Left ventricle myocardium superior (tissue), 1 donor: ENCODE results near the gene TDRD15. TPM values are rescaled to one million over a fixed set of nuclear protein-coding genes. Genes with fewer than 3 reads are reported as not detected.
"Not testable (repeated sequence)": the region's sequence is repeated elsewhere in the genome, so short reads cannot be mapped to it uniquely, and the experiment has no call there.

ENCODE experiments used
- ATAC-seq: fragments of 200-7000 bp; cut with Tn5 transposase; one replicate; pipeline ENCODE4 v1.9.1; 2020; ENCODE audit warnings: mild to moderate bottlenecking, moderate library complexity
- DNase-seq: peaks from one replicate; pipeline ENCODE4 v3.0.0-alpha.2; 2020
- intact Hi-C: fragments of 100-400 bp; cut with micrococcal nuclease; formaldehyde crosslinking; loops from one replicate; pipeline ENCODE4 v1.11.0; 2022
- long read RNA-seq: library from polyadenylated mRNA; unstranded; transcript quantifications from one replicate; pipeline ENCODE4 v2.0.0, GENCODE V29; 2021
- total RNA-seq: library from RNA; stranded (reverse); fragmentation: NEBNext Ultra II Directional; extraction: Animal tissue kit (Norgen Biotek cat#: 25700); gene quantifications from one replicate; pipeline ENCODE4 v1.2.1, GENCODE V29; 2021
- donor health status: DM: no; HTN: yes; CAD: no; lungs with severe emphysema.

Gene TDRD15
- not detected for total RNA-seq
- long read RNA-seq, result 0 reads

DNA sequence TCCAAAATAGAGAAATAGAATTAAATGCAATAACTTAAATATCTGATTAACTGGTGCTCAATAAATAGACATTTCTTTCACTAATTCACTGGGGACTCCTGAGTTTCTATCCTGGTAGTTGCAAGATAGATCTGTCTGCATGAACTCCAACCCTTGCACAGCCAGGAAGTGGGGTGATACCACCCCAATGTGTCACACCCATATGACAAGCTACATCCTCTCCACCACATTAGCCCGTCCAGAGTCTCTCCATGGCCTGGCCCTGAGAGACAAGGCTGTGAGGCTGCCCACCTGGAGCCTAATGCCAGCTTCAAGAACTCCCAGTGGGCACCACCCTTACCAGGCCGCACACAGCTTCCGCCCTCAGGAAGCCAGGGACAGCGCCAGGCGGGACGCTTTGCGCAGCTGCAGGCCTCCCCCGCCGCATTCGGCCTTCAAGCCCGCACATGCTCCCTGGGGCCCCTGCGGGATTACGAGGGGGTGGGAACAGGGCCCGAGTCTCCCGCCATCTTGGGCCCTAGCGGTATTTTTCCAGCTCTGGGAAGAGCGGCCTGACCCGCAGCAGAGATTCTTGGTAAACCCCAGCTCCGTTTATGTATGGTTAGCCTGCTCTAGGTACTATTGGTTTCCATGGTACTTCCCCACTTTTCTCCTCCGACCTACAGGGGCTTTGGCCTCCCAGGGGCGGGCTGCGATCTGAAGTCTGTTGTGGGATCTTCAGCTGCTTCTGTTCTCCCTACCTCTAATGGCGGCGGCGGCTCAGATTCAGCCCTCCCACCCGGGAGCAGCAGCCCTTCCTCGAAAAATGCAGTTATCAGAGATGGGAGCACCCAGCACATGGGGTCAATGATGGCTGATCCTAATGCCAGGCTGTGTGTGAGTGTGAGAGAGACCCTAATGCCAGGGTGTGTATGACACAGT lies at the start of gene TDRD15:
Gene TDRD15, plus strand, starts transcription at position 496 of the 921 bp plus-strand sequence. CDS start 13,500 bp downstream, outside the sequence.
- DNase-seq (no peak), ATAC-seq (no peak)
- intact Hi-C loops, result loop anchor here (10.0 kb wide), 1 partner anchor 459 kb away; the partner anchor contains the start of gene GDF7

DNA sequence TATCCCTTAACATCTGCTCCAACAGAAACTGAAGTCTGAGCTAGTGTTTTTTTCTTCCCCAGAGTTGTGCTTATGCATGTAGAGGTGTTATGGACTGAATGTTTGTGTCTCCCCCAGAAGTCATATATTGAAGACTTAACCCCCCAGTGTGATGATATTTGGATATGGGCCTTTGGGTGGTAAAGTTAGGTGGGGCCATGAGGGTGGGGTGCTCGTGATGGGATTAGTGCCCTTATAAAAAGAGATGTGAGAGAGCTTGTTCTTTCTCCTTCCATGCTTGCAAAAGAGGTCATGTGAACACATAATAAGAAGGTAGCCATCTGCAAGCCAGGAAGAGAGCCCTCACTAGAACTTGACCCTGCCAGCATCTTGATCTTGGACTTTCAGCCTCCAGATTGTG lies 45.5 kb upstream of the TDRD15 start:
- ATAC-seq (no peak), DNase-seq (no peak)
- intact Hi-C loops, result no loop called here

DNA sequence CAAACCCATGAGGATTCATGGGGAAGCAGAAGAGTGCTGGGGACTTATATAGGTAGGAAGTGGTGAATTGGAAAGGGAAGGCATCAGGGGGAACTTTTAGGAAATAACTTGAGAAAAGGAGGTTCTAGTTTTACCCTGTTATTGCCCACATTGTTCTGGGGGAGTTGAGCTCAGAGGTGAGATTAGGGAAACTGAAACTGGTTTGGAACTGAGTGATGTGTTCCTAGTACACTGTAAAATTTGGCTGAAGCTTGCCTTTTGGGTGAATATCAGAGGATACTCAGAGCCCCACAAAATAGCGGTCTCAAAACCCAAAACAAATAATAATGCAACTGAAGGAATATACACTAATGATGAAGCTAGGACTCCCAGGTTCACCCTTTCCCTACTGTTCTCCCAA lies 40.3 kb upstream of the TDRD15 start:
- ATAC-seq (no peak), DNase-seq (no peak)
- intact Hi-C loops, result no loop called here

DNA sequence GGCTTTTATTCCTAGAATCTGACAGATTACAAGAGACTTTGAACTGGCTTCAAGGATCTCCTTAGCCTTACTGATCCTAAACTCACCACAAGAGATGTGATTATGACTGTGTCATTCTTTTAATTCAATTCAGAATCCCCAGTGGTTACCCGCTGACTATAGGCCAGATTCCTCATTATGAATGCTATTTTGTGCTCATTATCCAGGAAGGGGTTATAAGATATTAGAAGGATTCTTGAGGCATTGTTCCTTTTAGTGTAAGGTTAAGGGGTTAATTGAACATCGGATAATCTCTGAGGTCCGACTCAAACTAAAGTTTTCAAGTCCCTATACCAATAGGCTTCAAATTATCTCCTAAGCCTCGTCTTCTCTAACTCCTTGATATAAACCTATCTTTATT lies 39.4 kb upstream of the TDRD15 start:
- no peak for DNase-seq
- intact Hi-C loops, result no loop called here
- ATAC-seq, result no peak

DNA sequence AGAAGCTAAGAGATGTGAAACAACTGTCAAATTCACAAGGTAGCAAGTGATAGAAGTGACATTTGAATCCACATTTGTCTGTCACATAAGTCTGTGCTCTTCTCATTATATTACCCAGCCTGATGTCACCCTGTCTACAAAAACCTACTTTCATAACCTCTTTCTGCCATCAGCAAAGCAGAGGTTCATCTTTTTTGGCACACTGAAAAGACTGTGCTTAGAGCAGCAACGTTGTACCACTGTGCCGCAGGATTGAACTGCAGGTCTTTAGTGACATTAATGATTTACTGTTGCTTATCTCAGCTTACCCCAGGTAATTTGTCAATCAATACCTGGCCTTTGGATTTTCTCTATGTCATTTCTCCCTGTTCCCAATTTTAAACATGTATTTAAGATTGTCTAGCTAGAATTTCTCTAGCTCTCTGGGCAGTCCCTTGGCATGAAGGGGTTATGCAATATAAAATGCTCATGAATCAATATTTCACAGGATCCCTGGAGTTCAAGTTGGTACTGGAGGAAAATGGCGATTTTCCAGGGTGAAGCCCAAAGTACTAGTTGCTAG lies 31.4 kb upstream of the TDRD15 start:
- intact Hi-C loops, result no loop called here
- ATAC-seq (no peak), DNase-seq (no peak)

DNA sequence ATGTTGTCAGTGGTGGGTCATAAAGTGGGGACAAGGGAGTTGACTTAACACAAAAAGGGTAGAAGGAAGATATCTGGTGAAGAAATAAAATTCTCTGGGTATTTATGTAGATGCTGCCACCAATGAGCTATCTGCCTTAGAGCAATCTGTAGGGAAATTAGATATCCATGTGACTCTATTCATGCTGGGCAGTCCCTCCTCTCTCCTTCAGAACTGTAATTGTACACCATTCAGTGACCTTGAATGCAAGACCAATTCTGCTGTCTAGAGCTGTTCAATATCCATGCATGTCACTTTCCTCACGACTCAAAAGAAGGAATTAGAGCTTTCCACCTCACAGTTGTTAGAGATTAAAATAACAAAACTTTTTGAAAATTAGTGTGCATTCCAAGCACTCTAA lies 28.6 kb upstream of the TDRD15 start:
- intact Hi-C loops, result no loop called here
- ATAC-seq (no peak), DNase-seq (no peak)

DNA sequence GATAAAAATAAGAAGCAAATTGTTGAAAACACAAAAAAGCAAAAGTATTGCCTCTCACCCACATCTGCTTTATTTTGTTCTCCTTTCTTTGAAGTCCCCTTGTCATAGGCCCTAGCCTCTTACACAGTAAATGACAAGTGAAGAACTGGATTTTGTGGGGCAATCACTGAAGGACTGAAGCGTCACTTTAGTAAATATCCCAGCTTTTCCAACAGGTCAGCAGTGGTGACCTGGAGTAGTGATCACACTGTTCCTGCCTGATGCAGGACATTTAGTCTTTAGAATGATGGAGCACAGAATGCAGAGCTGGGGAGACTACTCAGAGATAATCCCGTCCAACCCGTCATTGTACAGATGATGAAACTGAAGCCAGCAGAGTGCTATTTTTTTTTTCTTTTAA lies 28.1 kb upstream of the TDRD15 start:
- DNase-seq (no peak), ATAC-seq (no peak)
- intact Hi-C loops, result no loop called here

DNA sequence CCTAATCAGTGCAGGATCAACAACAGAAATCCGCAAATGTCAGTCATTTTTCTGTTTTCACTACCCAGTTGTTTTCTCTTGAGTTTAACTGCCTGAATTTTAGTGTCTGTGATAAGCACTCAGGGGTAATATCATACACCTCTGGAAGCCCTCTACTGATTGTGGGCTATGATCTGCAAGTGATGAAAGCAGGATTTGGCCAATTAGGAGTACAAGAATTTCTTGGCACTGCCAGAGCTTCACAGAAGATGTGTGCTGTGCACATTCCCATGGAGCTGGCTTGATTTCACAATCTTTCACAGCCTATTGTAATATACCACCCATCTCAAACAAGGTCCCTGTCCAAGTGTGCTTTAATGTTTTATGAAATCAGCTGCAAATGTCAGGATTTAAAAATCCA lies 27.3 kb upstream of the TDRD15 start:
- no peak for DNase-seq
- intact Hi-C loops, result no loop called here
- no peak for ATAC-seq

DNA sequence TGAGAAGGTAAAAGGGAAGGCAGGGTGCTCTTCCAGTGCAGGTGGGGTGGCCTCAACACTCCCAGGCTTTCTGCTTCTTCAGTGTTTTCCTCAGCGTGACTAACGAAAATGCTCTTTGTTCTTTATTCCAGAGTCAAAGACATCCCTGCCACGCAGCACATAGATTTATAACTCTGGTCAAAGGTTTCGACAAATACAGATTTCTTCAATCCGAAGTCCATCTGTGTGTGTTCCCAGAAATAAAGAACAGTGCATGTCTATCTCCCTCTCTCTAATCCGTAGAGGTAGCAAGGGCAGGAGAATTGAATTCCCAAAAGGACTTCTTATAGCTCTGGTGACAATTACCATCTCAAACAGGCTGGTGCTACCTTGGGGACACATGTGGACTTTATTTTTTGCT lies 26.4 kb upstream of the TDRD15 start:
- intact Hi-C loops, result no loop called here
- DNase-seq (no peak), ATAC-seq (no peak)

DNA sequence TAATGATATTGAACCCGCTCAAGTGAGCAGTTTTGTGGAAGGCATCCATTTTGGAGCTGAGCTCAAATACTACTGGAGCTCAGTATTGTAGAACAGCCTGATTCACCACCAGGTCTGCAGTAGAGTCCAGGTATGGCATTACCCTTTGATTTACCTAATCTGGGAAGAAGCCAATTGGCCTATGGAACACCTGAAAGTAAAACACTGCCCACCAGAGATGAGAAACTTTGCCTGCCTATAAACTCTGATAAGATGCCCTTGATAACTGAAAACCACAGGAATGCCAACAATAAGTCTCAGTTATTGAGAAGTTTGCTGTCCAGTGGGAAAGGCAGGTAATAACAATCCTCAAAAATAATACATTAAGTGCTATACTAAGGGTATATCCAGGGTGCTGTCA lies 25.5 kb upstream of the TDRD15 start:
- intact Hi-C loops, result no loop called here
- no peak for DNase-seq
- ATAC-seq, result no peak

DNA sequence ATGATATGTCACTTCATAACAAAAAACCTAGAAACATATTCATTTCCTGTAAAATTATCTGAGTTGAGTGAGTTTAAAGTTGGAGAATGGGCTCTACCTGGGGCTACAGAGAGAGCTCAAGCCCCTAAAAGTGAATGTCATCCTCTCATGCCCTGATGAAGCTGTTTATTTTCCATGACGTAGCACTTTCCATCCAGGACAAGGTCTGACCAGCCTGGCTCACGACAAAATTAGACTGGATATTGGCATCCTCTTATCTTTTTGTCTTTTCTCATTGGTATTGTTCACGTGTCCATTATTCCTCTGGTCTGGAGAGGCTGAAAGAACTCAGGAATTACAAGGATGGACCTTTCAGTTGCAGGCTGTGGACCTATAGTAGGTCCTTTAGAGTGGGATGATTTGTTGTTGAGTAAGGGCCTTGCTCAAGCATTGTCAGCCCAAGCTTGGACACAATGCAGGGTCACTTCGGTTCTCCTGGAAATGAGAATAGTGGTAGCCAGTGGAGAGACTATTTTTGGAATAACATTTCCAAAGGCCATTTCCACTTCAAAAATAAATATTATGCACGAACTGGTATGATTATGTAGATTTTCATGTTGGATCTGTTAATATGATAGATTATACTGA lies 24.4 kb upstream of the TDRD15 start:
- DNase-seq (no peak), ATAC-seq (peak; percentile 63)
- intact Hi-C loops, result no loop called here

DNA sequence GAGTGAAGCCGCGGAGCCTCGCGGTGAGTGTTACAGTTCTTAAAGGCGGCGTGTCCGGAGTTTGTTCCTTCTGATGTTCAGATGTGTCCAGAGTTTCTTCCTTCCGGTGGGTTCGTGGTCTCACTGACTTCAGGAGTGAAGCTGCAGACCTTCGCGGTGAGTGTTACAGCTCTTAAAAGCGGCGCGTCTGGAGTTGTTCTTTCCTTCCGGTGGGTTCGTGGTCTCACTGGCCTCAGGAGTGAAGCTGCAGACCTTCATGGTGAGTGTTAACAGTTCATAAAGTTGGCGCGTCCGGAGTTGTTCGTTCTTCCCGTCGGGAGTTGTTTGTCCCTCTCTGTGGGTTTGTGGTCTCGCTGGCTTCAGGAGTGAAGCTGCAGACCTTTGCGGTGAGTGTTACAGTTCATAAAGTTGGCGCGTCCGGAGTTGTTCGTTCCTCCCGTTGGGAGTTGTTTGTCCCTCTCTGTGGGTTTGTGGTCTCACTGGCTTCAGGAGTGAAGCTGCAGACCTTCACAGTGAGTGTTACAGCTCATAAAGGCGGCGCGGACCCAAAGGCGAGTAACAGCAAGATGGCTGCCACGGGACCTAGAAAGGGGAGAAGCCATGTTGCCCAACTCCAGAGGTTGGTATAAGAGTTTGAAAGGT lies 22.1 kb upstream of the TDRD15 start:
- peak; percentile 22 for DNase-seq
- intact Hi-C loops, ATAC-seq: not testable (repeated sequence)

DNA sequence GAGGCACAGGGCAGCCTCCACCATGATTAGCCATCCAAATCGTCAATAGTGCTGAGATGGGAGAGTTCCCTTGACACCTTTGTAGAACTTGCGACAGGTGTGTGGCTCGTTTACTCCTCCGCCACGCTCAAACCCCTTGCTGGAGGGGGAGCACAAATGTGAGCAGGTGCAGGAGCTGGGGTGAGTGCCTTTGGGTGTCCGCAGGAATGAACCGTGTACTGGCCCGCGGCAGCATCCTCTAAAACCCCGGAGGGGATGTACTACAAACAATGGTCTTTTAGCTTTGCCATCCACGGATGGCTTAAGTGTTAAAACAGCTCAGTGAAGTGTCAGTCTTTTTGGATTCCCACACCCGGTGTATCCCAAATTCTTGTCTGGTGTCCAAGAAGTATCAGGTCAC lies 21.4 kb upstream of the TDRD15 start:
- DNase-seq (no peak), ATAC-seq (no peak)
- intact Hi-C loops, result no loop called here

DNA sequence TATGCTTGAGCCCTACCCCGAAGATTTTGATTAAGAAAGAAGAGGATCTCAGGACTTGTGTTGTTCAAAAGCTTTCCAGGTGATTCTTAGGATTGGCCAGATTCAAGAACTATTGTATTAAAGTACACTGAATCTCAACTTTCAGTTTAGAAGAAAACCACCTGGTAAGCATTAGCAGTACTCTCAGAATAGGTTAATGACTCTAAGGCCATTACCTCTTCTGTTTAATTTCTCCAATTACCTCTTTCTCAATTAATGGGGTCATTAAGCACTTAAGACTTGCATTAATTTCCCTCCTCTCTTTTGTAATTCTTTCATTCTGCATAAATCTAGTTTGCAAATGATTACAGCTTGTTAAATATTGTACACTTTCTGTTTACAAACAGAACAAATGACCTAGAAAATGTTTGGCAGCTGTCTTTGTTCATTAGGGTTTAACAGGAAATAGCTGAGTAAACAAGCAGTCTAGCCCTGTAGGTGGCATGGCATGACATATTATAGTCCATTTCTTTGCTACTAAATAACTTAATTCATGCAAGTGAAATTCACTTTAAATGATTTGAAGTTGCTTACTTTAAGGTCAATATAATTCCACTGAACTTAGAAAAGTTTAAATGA lies 20.4 kb upstream of the TDRD15 start:
- ATAC-seq (no peak), DNase-seq (no peak)
- intact Hi-C loops, result no loop called here

DNA sequence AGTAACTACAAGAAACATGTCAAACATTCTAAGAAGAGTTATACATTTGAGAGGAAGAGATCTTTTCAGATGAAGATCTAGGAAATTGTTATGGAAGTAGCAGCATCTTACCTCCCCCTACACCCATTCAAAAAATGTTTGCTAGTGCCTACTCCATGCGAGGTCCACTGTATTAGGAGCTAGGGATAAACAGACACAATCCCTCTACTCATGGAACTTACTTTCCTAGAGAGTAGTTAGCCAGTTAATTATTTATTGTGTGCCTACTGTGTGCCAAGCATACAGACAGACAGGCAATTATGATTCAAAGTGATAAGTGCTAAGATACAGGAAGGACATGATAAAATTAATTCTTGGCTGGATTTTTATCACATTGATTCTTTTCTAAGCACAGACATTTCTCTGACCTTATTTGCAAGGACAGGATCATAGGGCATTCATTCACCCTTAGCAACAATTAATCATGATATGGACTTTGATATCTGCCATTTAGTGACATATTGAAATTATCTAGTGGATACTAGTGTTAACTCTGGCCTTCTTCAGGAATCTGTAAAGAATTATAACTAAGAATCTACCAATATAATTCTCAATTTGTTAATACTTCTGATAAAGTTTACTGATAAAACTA lies 19.6 kb upstream of the TDRD15 start:
- no peak for ATAC-seq
- intact Hi-C loops, result no loop called here
- DNase-seq, result no peak

DNA sequence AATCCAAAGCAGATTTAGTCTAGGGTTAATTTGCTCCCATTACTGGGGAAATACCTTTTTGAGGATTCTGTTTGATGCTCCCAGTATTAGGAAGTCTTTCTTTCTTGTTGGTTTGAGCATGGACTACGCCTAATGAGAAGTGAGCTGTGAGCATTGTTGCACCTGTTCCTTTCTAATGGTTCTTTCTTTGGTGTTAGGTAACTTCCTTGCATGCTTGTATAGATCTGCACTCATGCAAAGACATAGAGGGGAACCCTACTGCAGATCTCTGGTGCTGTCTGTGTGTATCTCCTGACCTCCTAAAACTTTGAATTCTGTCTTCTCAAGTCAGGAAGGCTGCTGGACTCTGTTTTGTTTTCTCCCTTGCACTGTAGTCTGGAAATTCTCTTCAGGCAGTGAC lies 12.8 kb upstream of the TDRD15 start:
- no peak for DNase-seq
- no peak for ATAC-seq
- intact Hi-C loops, result no loop called here

DNA sequence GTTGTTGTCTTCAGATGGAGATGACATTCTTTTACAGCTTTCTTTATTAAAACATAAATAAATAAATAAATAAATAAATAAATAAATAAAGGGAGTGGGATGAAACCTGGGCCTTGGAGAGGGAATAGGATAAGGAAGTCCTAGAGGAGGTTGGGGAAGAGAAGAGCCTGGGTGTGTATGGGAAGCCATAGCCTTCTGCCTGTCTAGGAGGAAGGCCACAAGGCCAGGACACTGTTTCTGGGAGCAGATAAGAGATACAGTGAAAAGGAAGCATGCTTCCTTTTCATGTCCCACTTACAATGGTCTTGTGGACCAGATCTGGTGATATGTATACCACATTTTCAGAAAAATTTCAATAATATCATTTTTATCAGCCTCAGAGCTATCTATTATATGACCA lies 6.1 kb upstream of the TDRD15 start:
- intact Hi-C loops, result loop anchor here (2.0 kb wide), 1 partner anchor 77 kb away; no protein-coding TSS in a partner anchor
- DNase-seq (no peak), ATAC-seq (no peak)

DNA sequence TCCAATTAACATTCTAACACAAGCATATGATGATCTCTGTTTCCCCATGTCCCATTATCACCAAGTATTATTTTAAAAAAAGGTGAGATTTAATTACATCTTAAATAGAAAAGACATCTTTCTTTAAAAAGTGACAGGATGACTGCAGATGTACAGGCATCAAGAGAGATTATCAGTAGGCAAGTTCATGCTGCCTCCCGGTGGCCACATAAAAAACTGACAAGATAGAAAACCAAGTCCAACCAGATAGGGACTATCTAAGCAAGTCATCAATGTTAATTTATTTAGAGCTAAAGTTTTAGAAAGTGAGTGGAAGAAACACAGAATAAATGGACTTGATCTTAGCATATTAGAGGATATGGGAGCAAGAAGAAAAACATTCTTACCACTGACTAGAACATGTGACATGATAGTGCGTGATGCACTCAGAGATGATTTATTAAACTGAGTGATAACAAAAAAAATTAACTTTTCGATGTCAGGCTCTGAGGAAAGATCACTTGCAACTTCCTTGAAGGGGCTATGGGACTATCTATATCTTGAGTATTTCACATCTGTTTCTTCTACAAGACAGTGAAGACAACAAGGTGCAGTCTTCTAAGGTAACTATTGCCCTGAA lies 5.4 kb upstream of the TDRD15 start:
- intact Hi-C loops, result loop anchor here (2.0 kb wide), 1 partner anchor 78 kb away; no protein-coding TSS in a partner anchor
- ATAC-seq (no peak), DNase-seq (no peak)

DNA sequence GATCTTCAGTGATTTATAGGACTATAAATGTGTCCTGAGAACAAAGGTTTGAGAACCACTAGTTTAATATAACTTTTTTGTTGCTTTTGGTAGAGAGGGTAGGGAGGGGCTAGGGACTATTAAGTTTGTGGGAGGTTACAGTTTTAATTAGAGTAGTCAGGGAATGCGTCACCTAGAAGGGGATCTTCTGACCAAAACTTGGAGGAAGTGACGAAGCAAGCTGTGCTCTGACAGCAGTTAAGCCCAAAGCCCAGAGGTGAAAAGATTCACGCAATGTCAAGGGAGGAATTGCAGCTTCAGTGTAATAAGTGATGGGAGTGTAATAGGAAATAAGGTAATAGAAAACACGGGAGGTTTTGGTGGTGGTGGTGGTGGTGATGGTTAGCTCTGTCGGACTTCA lies 8.1 kb downstream of the TDRD15 start:
- ATAC-seq (no peak), DNase-seq (no peak)
- intact Hi-C loops, result no loop called here
